GM21528 (cell line): Measurements from ENCODE around the gene CEMP1.

ENCODE experiments used
- ATAC-seq: cut with Tn5 transposase; IDR thresholded peaks from one replicate; pipeline ENCODE4 v1.9.1; 2021; ENCODE audit warnings: mild to moderate bottlenecking, moderate library complexity; ENCODE audit not compliant: unreplicated experiment, low FRiP score

Gene CEMP1

DNA sequence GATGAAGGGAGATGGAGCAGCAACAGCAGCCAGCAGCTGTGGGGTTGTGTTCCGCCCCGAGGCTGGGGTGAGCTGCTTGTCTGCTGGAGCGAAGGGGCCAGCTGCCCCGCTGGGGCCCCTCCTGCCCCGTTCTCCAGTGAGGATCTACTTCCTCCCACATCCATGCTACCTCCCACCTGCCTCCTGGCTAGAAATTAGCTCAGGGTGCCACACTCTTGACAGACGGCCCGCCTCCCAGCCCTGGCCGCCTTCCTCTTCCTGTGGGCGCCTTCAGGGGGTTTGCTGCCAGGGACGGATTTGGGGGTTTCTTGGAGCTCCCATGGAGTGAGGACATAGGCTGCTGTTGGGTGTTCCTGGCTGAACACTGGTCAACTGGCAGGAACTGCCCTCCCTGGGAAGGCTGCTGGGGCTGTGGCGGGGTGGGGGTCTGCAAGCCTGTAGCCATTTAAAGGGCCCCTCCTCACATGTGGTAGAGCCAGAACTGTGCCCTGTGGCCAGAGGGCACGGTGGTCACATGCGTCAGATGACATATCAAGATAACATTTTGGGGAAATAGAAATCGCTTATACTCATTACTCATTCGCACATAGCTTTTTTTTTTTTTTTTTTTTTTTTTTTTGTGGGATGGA is 43.2 kb downstream of the CEMP1 start:
- ATAC-seq = no peak

DNA sequence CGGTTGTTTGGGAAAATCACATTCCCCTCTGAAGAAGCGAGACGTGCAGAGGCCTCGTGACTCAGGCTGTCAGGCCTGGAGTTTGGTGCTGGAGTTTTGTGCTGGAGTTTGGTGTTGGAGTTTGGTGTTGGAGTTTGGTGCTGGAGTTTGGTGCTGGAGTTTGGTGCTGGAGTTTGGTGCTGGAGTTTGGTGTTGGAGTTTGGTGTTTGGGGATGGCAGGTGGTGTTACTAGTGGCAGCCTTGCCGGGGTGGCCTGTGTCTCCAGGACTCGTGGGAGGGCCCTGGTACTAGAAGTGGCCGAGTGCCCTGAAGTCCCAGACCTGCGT is 43.7 kb downstream of the CEMP1 start:
- no peak for ATAC-seq

DNA sequence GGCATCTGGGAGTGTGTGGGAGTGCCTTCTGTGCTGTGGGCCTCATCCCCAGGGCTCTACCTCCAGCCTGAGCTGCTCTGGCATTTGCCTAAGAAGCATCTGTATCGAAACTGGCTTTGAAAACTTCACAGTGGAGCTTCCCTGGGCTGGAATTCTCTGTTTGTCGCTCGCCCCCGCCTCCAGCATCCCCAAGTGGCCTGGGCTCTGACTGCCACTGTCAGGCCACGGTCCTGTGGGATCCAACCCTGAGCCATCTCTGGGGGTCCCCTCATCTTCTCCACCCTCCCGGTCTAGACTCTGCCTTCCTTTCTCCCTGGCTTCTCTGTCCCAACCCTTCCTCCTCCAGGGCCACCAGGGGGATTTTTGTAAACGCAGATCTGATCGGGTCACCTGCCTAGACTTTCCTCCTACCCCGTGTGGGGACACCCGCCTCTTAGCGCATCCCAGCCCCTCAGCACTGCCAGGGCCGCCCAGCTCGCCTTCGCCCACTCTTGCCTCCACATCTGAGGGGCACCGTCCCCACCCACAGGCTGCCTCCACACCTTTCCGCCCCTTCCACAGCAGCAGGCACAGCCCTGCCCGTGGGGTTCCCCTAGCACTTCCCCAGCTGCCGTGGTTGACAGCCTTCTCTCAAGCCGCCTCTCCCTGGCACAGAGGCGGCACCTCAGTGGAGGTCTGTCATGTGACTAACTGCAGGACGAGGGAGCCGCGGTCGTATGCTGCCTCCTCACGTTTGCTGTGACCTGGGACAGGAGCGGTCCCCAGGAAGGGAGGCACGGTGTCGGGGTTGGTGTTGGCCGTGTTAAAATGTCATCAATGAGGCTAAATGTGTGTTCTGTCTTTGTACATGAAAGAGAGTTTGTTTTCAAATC is 44.3 kb downstream of the CEMP1 start:
- ATAC-seq = no peak

DNA sequence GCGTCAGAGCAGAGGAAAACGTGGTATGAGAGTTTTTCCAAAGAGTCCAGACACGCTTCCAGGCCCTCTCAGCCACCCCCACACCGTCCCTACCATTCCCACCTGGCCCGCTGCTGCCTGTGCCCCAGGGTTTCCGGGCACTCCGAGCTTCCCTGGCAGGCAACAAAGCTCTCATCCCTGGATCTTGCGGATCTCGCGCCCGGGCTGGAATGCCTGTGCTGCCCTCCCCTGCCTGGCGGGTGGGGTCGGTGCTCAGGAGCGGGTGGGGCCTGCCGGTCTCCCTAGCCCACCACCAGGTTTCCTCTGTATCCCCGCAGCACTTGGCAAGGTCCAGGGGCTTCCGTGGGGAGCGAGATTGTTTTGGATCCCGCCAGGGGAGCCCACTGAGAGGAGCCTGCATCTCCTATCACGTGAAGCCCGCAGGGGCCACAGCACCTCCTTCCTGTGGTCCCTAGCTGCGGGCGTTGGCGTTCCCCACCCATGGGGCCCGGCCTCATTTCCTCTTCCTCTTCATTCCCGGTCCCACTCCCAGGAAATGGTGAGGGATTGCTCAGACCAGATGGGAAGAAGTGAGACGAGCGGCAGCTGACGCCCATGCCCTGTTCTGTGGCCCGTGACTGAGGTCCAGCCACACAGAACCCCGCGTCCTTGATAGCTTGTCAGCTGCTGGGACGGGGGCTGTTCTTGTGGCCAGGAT is 45.2 kb downstream of the CEMP1 start:
- ATAC-seq = no peak

DNA sequence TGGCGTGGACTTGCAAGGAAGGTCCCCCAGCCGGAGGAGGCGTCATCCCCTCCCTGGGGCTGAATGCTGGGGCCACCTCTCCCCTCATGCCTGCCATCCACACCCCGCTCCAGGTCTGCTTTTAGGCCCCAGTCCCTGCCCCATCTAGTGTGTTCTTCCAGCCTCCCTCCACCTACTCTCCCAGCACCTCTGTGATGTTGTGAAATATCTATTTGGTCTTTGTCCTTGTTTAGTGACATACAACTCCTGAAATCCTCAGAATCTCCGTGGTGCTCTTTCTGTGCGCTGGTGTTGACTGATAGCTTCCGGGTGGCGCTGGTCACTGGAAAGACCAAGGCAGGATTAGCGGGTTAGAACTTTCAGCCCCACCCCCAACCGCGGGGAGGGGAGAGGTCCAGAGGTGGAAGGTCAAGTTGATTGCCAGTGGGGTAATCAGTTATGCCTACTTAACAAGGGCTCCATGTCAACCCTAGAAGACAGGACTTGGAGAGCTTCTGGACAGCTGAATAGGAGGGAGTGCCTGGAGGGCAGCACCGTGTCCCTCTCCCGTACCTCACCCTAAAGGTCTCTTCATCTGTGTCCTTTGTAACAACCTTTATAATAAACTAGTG is 46.2 kb downstream of the CEMP1 start:
- ATAC-seq = no peak

DNA sequence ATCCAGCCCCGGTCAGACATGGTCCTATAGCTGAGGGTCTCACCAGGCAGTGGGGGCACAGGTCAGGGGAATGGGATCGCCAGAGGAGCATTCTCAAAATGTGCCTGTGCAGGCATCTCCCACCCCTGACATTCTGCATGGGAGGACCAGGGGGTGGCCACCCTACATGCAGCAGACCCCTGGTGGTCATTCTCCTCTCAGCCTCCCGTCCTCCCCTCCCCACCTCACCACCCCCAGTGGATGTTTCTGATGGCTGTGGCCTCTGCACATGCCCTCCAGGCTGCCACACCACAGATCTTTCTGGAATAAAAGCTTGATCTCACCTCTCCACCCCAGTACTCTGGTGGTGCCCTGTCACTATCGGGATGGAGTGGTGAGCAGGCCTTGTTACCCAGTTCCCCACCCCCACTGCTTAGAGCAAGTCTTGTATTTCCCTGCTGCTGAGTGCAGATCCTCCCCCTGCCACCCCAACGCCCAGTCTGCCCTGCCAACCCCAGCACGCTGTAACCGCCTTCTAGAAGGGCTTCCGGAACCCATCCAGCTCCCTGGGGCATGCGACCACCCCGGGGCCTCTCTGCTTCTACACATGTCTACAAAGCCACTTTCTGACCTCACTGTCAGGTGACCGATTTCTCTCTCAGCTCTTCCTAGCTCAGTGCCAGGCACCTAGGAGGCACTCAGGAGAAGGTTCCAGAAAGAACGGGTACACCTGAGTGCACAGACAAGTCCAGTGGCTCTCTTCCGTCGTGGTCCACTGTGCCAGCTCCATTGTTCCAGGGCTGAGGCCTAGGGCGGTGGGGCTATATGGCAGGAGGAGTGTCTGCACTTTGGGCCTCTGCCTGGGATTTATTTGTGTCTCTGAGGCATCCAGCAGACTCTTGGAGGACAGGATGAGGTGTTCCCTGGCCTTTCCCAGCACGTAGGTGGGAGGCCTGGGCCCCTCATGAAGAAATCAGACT is 47.0 kb downstream of the CEMP1 start:
- no peak for ATAC-seq

DNA sequence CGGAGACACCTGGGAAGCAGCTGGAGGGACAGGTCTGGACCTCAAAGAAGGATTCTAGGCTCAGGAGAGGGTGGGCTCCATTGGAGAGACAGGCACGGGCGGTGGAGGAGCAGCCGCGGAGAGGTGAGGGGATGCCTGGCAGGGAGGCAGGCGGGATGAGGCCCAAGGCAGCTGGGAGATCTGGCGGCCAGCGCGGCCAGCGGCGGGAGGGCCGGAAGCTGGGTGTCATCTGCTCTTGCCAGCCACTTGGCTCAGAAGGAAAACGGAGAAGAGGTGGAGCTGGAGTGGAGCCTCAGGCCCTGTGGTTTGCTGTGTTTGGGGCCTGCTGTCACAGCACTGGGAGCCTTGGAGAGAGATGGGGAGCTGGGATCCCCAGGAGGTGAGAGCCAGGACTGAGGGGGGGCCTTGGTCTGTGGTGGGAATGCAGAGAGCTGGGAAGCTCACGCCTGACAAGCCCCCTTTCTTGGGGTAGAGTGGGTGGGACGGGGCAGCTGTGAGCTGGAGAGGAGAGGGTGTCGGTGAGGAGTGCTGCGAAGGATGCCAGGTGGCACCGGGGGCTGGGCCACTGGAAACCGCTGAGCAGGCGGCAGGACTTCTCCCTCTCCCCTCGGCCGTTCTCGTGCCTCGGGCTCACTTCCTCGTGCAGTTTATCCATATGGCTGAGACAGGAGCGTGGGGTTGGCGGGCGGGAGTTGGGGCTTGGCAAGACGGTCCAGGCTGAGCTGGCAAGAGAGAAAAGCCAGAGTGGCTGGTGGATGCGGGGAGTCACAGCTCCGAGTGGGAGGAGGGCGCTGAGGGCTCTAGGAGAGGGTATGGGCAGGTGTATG is 48.3 kb downstream of the CEMP1 start:
- ATAC-seq = no peak

DNA sequence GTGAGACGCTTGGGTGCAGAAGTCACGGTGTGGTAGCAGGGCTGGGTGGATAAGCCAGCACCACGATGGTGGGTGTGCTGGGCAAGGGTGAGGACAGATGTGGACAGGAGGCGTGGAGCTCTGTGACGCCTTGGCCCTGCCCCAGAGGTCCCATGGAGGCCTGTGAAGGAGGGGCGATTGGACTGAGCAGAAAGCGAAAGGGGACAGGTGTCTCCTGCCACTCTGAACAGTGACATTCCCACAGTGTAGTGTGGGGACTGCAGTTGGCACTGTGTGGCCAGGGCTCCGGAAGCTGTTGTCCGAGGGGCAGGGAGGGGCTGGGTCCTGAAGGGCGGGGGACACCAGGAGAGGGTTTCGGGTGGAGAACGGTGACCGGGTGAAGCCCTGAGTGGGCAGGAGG is 49.0 kb downstream of the CEMP1 start:
- no peak for ATAC-seq

DNA sequence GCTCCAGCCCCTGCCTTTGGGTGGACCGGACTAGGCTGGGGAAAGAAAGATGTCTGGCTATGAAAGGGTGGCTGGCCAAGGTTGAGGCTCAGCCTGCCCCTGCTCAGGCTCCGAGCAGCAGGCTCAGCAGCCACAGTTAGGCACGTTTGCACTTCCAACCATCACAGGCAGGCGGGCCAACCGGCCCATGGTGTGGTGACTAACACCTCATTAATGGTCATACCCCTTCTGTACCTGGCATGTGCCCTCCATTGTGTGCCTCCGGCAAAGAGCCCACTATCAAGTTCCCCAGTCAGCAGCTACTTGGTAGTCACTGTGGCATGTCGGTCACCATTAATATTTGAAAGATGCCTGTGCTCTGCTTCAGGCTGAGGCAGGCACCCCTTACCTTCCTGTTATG is 49.5 kb downstream of the CEMP1 start:
- ATAC-seq = no peak

DNA sequence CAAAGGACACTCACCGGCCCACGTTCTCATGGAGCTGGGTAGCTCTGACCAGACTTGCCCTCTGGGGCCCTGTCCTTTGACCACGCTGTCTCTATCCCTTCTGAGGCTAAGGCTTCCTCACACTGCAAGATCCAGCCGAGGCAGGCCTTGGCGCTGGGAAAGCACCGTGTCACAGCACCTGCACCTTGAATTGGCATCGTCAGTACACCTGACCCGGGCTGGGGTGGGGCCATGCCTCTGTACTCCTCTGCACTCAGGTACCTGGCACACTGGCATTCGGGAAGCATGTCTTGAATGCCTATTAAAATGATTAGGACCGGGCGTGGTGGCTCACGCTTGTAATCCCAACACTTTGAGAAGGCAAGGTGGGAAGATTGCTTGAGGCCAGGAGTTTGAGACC is 50.3 kb downstream of the CEMP1 start:
- no peak for ATAC-seq
